Measurements from ENCODE around the gene PIK3CB. TPM values are rescaled to one million over a fixed set of nuclear protein-coding genes. Genes with fewer than 3 reads are reported as not detected.
"Not testable (repeated sequence)": the region's sequence is repeated elsewhere in the genome, so short reads cannot be mapped to it uniquely, and the experiment has no call there.

PIK3CB gene
- total and polyA plus RNA-seq, 9 donors, result 10.6 to 27.1 (median 16.5) TPM

- intact Hi-C loops (cut with DNase I), result no loop called here
Measured at GRCh38 chr3:138747225-138747624, 87.5 kb downstream of the PIK3CB start.

GRCh38 chr3:138740072-138740471, 94.7 kb downstream of the PIK3CB start:
- no peaks in the 10 kb centered on the region for H3K36me3 ChIP-seq
- 85 to 89% (median 86%) methylated on average over 5 of the region's 5 CpGs for WGBS, 3 donors

More at GRCh38 chr3:138747225-138747624, 87.5 kb downstream of the PIK3CB start:
- Histone ChIP-seq H3K27ac (no peak overlapping the region), H3K4me1 (ENCODE audit: insufficient read depth) (no peaks in the 10 kb centered on the region), H3K4me3 (no peak overlapping the region), H3K27me3 (no peaks in the 10 kb centered on the region), H3K9me3 (no peaks in the 10 kb centered on the region), H3K36me3 (no peaks in the 10 kb centered on the region)
- 75 to 86% (median 83%) methylated on average over 1 of the region's 1 CpG for WGBS, 3 donors
- no peak for TF ChIP-seq CTCF (IDR thresholded peaks at IDR 0.05)
- no peak for TF ChIP-seq EP300 (IDR thresholded peaks at IDR 0.05)
- no peak for TF ChIP-seq POLR2A (IDR thresholded peaks at IDR 0.05)
- DNase-seq, result no peak

GRCh38 chr3:138732456-138732855, 102.3 kb downstream of the PIK3CB start:
- H3K9me3 ChIP-seq, result no peaks in the 10 kb centered on the region
- DNase-seq, result no peak
- no peak overlapping the region for H3K4me3 ChIP-seq
- no peaks in the 10 kb centered on the region for H3K4me1 ChIP-seq (ENCODE audit: insufficient read depth)
- intact Hi-C loops (cut with DNase I), result no loop called here
- no peak for TF ChIP-seq EP300 (IDR thresholded peaks at IDR 0.05)
- no peak for TF ChIP-seq POLR2A (IDR thresholded peaks at IDR 0.05)
- no peak for TF ChIP-seq CTCF (IDR thresholded peaks at IDR 0.05)
- H3K36me3 ChIP-seq, result no peaks in the 10 kb centered on the region
- 81 to 94% (median 88%) methylated on average over 1 of the region's 1 CpG for WGBS, 3 donors
- no peak overlapping the region for H3K27ac ChIP-seq
- H3K27me3 ChIP-seq, result no peaks in the 10 kb centered on the region

More at GRCh38 chr3:138740072-138740471, 94.7 kb downstream of the PIK3CB start:
- TF ChIP-seq POLR2A (IDR thresholded peaks at IDR 0.05) (no peak), CTCF (IDR thresholded peaks at IDR 0.05) (no peak), EP300 (IDR thresholded peaks at IDR 0.05) (no peak)
- DNase-seq, result no peak
- intact Hi-C loops (cut with DNase I), result no loop called here
- no peaks in the 10 kb centered on the region for H3K27me3 ChIP-seq
- H3K9me3 ChIP-seq, result no peaks in the 10 kb centered on the region
- no peak overlapping the region for H3K4me3 ChIP-seq
- no peaks in the 10 kb centered on the region for H3K4me1 ChIP-seq (ENCODE audit: insufficient read depth)
- H3K27ac ChIP-seq, result no peak overlapping the region

GRCh38 chr3:138726946-138727730, 107.6 kb downstream of the PIK3CB start:
- intact Hi-C loops (cut with DNase I), result no loop called here
- no peak overlapping the region for H3K4me3 ChIP-seq
- H3K36me3 ChIP-seq, result no peaks in the 10 kb centered on the region
- DNase-seq, result no peak
- H3K9me3 ChIP-seq, result no peaks in the 10 kb centered on the region
- no peak overlapping the region for H3K27ac ChIP-seq
- no peaks in the 10 kb centered on the region for H3K27me3 ChIP-seq
- WGBS, 3 donors, result 68 to 80% (median 77%) methylated on average over 5 of the region's 5 CpGs
- H3K4me1 ChIP-seq (ENCODE audit: insufficient read depth), result peaks cover 2% of the 10 kb centered on the region
- TF ChIP-seq EP300 (IDR thresholded peaks at IDR 0.05), result no peak
- TF ChIP-seq CTCF (IDR thresholded peaks at IDR 0.05), result no peak
- TF ChIP-seq POLR2A (IDR thresholded peaks at IDR 0.05), result no peak

- H3K4me3 ChIP-seq; H3K27me3 ChIP-seq; H3K4me1 ChIP-seq (ENCODE audit: insufficient read depth); intact Hi-C loops (cut with DNase I); DNase-seq; H3K36me3 ChIP-seq; H3K9me3 ChIP-seq; H3K27ac ChIP-seq: not testable (repeated sequence)
- 26 to 55% (median 38%) methylated on average over 2 of the region's 2 CpGs for WGBS, 3 donors
Measured at GRCh38 chr3:138726042-138726441, 108.7 kb downstream of the PIK3CB start.
